Tibial nerve (tissue), 4 donors: ENCODE measurements around the gene PSMB3.

Experiments used
- EP300 ChIP-seq, 2 donors: sonication (generic); formaldehyde crosslinking; IDR thresholded peaks; one replicate each; pipeline ENCODE4 v1.6.1; 2017; ENCODE audit warnings: antibody characterized with exemption in 2 of 2, mild to moderate bottlenecking in 1 of 2
- POLR2A ChIP-seq, 2 donors: fragments of 450-650 bp; IDR thresholded peaks; one replicate each; pipeline ENCODE4 v1.6.1; 2017; ENCODE audit warnings: antibody characterized with exemption in 2 of 2, mild to moderate bottlenecking in 2 of 2, moderate library complexity in 2 of 2
- TF ChIP-seq, protein P1 (sequence below), 5 experiments: fragments of 200-600 bp in 3 of 5; fragments of 450-650 bp in 2 of 5; sonication (generic) in 3 of 5; IDR thresholded peaks; one replicate each; pipeline ENCODE4 v1.5.1; 2016 to 2019; ENCODE audit warnings: antibody characterized with exemption in 5 of 5, mild to moderate bottlenecking in 3 of 5, moderate library complexity in 2 of 5

- TF ChIP-seq, protein P1, sequence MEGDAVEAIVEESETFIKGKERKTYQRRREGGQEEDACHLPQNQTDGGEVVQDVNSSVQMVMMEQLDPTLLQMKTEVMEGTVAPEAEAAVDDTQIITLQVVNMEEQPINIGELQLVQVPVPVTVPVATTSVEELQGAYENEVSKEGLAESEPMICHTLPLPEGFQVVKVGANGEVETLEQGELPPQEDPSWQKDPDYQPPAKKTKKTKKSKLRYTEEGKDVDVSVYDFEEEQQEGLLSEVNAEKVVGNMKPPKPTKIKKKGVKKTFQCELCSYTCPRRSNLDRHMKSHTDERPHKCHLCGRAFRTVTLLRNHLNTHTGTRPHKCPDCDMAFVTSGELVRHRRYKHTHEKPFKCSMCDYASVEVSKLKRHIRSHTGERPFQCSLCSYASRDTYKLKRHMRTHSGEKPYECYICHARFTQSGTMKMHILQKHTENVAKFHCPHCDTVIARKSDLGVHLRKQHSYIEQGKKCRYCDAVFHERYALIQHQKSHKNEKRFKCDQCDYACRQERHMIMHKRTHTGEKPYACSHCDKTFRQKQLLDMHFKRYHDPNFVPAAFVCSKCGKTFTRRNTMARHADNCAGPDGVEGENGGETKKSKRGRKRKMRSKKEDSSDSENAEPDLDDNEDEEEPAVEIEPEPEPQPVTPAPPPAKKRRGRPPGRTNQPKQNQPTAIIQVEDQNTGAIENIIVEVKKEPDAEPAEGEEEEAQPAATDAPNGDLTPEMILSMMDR (IDR thresholded peaks at IDR 0.05) = peak in 1 of 5 experiments; percentile 20
- TF ChIP-seq EP300 (IDR thresholded peaks at IDR 0.05) (peak in 1 of 2 donors; percentile 5), POLR2A (IDR thresholded peaks at IDR 0.05) (no peak)
Measured at GRCh38 chr17:38747463-38748148, 4.9 kb upstream of the PSMB3 start.
